ENCODE data around the gene GALNT13.

The GALNT13 gene

DNA sequence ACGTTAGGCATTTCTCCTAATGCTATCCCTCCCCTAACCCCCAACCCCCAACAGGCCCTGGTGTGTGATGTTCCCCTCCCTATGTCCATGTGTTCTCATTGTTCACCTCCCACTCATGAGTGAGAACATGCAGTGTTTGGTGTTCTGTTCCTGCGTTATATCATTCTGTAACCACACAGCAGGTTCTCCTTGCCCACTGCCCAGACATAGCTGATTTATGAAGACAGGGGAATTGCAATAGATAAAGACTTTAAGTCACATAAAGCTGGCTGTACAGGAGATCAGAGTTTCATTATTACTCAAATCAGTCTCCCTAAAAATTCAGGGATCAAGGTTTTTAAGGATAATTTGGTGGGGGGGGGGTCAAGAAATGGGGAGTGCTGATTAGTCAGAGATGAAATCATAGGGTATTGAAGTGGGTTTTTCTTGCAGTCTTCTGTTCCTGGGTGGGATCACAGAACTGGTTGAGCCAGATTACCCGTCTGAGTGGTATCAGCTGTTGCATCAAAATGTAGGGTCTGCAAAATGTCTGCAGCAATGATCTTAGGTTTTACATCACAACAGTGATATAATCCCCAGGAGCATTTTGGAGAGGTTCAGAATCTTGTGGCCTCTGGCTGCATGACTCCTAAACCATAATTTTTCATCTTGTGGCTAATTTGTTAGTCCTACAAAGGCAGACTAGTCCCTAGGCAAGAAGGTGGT lies 434.7 kb downstream of the GALNT13 start:
- no peak for DNase-seq (ENCODE audit: low read depth)

DNA sequence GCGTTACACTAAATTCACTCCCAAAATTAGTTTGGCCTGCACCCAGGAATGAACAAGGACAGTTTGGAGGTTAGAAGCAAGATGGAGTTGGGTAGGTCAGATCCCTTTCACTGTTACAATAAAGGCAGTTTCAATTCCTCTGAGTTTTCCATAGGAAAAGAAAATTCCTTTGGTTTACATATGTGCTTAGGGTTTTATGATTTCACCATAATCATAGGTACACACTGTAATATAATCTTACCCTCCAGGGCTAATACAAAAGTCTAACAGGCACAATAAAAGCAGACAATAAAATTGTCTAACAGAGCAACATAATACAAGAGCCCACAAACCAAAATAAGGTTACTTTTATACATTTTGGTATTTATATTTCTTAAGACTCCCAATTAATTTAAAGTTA lies 435.3 kb downstream of the GALNT13 start:
- no peak for DNase-seq (ENCODE audit: low read depth)

DNA sequence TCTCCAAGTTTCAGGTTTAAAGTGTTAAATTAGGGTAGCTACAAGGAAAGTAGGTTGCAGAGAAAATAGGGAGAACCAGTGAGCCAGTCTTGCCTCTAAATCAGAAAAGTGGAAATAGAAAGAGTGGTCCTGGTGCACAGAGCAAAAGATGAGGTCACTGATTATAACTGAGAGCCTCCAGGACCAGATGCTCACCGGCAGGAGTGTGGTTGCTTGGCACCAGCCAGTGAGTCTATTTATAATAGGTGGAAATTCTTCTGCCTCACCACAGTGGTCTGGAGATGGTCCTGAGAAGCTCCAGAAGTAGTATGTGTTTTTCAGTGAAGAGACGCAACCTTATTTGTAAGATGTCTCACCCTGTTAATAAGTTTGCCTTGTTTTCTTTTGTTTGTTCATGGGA lies 452.9 kb downstream of the GALNT13 start:
- no peak for DNase-seq (ENCODE audit: low read depth)

DNA sequence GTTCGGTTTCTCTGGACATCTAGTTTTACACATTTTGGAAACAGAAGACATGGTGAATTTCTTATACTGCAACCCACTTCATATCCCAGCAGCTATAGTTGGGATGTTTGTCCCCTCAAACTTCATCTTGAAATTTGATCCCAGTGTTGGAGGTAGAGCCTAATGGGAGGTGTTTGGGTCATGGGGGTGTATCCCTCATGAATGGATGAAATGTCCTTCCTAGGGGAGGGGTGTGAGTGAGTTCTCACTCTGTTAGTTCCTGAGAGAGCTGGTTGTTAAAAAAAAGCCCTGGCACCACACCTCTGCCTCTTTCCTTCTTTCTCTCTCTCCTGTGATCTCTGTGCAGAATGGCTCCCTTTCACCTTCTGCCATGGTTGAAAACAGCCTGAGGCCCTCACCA lies 457.8 kb downstream of the GALNT13 start:
- no peak for DNase-seq (ENCODE audit: low read depth)

GRCh38 chr2:154331784-154332183 lies 460.1 kb downstream of the GALNT13 start:
- no peak for DNase-seq (ENCODE audit: low read depth)

DNA sequence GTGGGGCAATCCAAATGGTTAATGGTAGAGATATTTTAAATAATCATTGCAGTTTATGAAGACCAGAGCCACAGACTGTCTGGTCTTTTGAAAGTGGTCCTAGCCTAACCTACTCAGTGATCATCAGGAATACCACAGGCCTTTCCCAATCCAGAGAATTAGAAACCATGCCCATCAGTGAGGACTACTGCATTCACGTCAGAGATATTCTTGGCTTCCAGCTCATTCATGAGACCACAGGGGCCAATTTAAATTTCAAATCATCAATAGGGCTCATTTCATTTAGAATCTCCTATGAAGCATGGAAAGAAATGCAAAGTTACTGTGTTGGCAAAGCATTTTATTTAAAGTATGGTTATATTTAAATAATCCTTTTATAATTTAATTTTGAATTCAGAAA lies 464.5 kb downstream of the GALNT13 start:
- no peak for DNase-seq (ENCODE audit: low read depth)

DNA sequence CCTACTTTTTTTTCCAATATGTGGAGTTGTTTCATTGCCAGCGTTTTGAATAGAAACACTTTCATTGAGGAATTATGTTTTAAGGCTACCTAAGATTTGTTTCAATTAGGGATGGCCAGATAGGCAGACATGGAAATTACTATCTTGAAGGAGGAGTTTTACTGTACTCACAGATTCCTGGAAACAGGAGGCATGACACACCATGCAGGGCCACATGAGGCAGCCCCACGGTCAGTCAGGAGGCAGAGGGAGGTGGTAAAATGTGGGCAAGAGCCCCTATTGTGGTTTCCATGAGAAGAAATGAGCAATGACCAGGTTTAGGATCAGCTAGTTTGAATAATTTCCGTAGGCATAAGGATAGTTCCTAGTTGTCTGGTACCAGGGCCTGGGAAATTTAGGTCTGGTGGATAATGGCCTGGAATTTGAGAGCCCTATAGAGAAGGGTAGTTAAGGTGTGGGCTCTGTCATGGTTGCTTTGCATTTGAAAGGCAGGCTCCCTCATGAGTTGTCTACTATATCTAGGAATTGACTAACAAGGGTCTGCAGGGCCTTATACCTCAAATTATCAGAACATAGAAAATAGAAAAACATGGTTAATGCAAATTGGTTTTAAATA lies 466.7 kb downstream of the GALNT13 start:
- no peak for DNase-seq (ENCODE audit: low read depth)

DNA sequence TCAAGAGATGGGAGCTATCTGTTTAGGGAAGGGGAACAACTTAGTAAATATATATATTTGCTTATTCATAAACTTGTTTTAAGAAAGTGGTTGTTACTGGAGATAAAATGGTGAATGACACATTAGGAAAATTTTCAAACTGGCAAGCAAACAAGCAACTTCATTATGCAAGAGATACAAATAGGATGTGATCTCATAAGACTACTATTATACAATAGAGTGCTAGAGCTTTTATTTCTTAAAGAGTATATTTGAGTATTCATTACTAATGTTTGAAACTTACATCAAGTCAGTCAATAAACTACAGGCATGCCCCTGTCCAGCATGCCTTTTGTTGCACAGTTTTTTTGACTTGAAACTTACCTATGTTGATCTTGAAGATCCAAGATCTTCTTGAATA lies 471.6 kb downstream of the GALNT13 start:
- no peak for DNase-seq (ENCODE audit: low read depth)

DNA sequence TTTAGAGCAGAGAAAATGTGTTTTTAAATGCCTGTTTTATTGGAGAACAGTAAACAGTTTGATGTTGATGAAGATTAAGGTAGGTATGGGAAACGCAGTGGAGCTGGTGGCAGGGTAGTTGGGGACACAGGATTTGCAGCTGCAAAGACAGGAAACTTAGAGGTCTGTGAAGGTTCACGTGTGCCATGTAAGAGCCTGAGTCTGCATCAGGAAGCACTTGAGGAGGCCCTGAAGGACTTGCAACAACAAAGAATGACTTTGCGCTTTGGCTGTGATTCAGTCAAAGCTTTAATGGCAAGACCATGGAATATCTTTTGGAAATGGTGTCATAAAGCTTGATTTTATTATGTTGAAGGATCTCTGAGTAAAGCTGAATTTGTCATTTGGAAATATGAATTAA lies 479.2 kb downstream of the GALNT13 start:
- no peak for DNase-seq (ENCODE audit: low read depth)

DNA sequence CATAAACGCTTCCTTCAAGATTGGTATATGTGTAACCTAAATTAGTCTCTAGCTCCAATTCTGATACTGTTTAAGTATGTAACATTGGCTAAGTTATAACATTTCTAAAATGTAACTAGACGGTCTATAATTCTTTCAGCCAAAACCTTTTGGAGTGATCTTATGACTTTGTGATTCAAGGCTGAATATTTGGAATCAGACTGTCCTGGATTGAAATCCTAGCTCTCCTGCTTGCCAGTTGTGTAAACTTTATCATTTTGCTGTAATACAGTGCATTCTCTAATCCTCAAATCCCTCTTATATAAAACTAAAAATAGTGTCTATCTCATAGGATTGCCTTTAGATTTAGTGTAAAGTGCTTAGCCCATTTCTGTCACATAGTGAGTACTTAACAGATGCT lies 489.6 kb downstream of the GALNT13 start:
- DNase-seq (ENCODE audit: low read depth), result no peak

DNA sequence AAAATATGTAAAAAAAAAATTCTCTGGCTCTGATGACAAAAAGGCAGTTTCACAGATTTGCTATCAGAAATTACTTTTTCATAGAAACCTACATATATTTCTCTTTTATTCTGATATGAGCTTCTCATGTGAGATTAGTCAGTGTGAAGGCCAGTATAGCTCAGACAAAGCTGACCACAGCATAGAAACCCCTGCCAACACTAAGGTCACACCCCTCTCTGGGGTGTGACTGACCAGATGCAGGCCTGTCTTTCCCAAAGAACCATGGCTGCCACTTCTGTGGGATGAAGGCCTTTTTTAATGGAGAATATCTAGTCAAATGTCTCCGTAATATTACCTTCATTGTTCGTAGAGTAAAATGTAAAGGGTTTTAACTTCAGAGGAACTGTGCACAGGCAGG lies 496.4 kb downstream of the GALNT13 start:
- no peak for DNase-seq (ENCODE audit: low read depth)

- DNase-seq (ENCODE audit: low read depth), result no peak
Observed at GRCh38 chr2:154370873-154371272, 499.2 kb downstream of the GALNT13 start.

DNA sequence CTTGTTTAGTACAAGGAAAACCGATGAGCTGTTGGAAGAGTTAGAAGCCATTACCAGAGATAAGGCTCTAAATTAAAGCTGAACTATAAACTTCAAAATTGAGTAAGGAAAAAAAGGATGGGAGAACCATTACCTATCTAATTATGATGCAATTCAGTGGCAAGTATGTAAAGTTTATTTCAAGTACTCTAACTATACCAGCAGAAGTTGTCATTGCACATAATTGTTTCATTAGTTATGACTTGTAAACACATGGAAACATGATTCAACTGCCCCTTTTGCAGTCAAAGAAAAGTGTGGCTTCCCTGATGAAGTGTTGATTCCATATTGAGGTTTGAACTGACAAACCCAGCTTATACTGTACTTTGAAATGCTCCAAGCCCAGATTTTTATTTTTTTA lies 502.7 kb downstream of the GALNT13 start:
- DNase-seq (ENCODE audit: low read depth), result no peak

DNA sequence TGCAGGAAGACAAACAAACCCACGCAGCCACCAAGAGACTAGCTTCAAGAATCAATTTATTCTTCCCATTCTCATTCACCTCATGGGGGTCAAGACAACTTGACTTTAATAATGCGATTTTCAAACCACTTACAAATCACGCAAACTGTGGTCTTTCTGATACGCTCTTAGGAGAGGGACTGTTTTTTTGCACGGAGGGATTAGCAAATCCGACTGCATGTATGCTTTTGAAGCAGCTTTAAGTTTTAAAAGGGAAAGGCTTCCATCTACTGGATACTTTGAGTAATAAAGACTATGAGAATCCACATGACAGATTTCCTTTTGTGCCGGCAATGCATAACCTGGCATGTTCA lies 503.8 kb downstream of the GALNT13 start:
- no peak for DNase-seq (ENCODE audit: low read depth)

DNA sequence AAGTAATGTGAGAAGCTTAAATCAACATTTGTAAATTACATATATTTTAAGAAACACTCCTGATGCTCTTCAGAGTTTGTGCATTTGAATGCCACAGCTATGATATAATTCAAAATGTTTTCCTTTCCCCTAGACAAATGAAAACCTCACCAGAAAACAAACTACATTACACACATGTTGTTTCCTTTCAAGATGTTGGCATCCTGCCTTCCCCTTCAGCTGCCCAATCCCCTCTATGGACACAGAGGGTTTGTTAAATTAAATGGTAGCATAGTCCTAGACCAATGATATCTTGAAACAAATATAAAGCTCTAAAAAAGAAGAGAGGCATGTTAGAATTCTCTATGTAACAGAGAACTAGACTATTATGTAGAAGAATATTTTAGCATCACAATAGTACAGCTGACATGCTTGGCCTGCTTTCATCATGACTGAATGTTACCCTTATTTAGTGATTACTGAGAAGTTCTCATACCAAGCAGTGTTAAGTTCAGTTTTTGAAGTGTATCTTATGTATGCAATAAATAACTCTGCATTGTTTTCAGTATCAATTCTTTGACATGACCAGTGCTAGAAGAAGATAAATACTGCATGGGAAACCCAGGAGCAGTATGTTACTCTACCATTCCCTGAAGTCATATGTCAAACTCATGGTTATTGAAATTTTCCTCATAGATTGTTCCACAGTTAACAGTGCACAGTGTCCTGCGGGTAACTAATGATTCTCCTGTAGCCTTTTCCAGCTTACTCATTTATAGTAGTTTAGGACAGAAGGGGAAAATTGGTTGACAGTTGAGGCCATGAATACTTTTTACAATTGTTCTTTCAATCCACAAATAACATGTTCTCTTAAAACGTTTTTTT lies 510.4 kb downstream of the GALNT13 start:
- DNase-seq (ENCODE audit: low read depth), result no peak

GRCh38 chr2:154386186-154386585 lies 514.5 kb downstream of the GALNT13 start:
- DNase-seq (ENCODE audit: low read depth), result no peak

DNA sequence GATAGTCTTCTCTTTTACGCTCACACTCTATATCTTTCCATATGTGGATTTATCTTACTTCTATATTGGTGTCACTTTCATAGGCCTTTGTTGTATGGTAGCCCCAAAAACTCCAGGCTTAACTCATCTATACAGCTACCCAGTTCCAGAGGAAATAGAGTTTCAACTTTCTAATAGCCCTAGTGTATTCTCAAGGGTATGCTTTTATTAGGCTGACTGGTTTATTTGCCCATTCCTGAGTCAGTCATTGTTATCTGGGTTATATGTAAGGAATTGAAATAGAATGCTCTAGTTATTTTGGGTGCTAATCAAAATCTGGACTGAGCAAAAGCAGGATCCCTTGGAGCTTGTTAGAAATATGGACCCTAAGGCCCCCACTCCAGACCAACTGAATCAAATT lies 519.3 kb downstream of the GALNT13 start:
- no peak for DNase-seq (ENCODE audit: low read depth)

DNA sequence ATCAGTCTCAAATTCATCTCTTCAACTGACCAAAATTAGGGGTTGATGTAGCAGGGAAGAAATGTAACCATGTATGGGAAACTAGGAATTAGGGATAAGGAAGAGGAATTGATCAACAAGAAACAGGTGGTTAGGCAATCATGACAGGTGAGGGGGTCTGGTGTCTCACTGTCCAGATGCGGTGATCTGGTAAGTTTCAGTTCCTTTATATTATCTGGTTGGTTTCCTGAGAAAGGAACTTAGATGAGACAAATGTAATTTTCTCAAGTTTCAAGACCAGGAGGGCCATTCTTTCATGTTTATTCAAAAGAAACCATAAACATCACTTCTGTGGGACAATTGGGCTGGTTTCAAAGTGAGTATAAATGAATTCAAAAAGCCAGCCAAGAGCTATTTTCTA lies 520.5 kb downstream of the GALNT13 start:
- no peak for DNase-seq (ENCODE audit: low read depth)

DNA sequence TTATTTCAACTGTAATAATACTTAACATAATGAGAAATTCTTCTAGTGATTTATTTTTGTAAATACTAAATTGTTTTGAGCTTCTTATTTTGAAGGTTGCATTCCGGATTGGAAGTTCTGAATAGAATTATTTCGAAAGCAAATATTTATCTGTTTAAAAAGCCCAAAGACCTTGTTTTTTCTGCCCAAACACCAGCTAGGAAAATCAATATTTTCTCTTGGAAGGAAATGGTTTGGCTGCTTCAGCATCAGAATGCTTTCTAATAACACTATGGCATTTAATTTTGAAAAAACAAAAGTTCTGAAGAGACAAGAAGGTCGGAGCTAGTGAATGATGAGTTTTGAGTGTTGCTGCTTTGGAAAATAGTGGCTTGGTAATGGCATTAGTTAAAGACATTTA lies 522.9 kb downstream of the GALNT13 start:
- DNase-seq (ENCODE audit: low read depth), result no peak

GRCh38 chr2:154400563-154401290 lies 529.0 kb downstream of the GALNT13 start:
- no peak for DNase-seq (ENCODE audit: low read depth)

DNA sequence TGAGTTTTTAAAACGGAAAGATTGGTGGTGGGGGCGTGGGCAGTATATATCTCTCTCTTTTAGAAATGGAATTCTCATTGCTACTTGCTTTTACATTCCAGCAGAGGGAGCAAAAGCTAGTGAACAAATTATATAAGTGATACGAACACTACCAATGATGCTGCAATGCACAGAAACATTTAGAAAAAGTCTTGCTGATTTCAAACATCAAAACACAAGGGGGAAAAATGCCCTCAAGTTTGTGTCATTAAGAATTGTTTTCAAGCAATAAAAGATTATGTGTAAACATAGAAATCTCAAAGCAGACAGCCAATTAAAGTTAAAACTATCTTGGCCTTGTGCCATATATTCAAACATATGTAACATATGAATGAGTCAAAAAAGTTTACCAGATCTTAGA lies 530.5 kb downstream of the GALNT13 start:
- no peak for DNase-seq (ENCODE audit: low read depth)

DNA sequence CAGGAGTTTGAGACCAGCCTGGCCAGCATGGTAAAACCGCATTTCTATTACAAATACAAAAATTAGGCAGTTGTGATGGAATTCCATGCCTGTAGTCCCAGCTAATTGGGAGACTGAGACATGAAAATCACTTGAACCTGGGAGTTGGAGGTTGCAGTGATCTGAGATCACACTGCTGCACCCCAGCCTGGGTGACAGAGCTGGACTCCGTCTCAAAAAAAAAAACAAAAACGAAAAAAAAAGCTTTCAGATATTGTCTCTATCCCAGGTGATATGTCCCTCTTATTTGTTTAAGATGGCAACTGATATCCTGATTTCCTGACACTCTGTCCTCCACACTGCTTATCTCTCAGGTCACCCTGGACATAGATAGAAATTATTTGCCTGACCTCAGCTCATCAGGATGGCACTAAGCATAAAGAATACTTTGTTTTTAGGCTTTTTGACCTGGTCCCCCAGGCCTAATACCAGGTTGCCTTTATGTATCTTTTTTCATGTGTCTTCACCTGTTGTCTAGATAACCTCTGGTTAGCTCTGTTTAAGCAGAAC lies 531.6 kb downstream of the GALNT13 start:
- no peak for DNase-seq (ENCODE audit: low read depth)
